A549 (cell line): ENCODE data around the gene CENPL. TPM values are rescaled to one million over a fixed set of nuclear protein-coding genes. Genes with fewer than 3 reads are reported as not detected.

Experiments used
- ATAC-seq, 2 experiments: fragments of 200-7000 bp in 1 of 2; fragments of >200 bp in 1 of 2; cut with Nextera tagmentation in 1 of 2; cut with Tn5 transposase in 1 of 2; 3 replicates each; pipeline versions ENCODE4 v1.8.0 to v1.9.1; 2018 to 2020; ENCODE audit warnings: mild to moderate bottlenecking in 1 of 2, moderate library complexity in 1 of 2
- CTCF ChIA-PET: fragments of 300-600 bp; sonication (Branson Sonifier 250); formaldehyde crosslinking; extraction: SDS; loops from one replicate; lab custom pipeline; 2021; ENCODE audit warnings: antibody characterized with exemption, inconsistent platforms; lab: Yijun Ruan, JAX
- POLR2A ChIA-PET: fragments of 350-600 bp; formaldehyde crosslinking; extraction: SDS; loops from one replicate; lab custom pipeline; 2021; ENCODE audit warnings: antibody characterized with exemption, inconsistent platforms; lab: Yijun Ruan, JAX
- DNase-seq, 2 experiments: peaks; one replicate each; pipeline versions ENCODE4 v3.0.0 to v3.0.0-alpha.2; 2011 to 2016; ENCODE audit warnings: low read depth in 1 of 2, low spot score in 1 of 2
- FAIRE-seq: peaks from 2 replicates; lab custom pipeline; 2011; peaks lifted over from hg19 to GRCh38; lab: Jason Lieb, UNC
- H3K27ac ChIP-seq, 2 experiments: fragments of >200 bp; sonication (Bioruptor Twin); formaldehyde crosslinking; 3 replicates each; pipeline ENCODE4 v1.5.1; 2016 to 2017
- H3K4me1 ChIP-seq: fragments of >200 bp; sonication (Bioruptor Twin); formaldehyde crosslinking; 3 replicates; pipeline ENCODE4 v1.6.1; 2016
- H3K4me2 ChIP-seq: fragments of >200 bp; sonication (Bioruptor Twin); formaldehyde crosslinking; 3 replicates; pipeline ENCODE4 v1.6.1; 2016
- H3K4me3 ChIP-seq: fragments of >200 bp; sonication (Bioruptor Twin); formaldehyde crosslinking; 3 replicates; pipeline ENCODE4 v1.5.1; 2016
- H3K9me3 ChIP-seq: fragments of >200 bp; sonication (Bioruptor Twin); formaldehyde crosslinking; 3 replicates; pipeline ENCODE4 v1.6.1; 2016
- BCL3 ChIP-seq: fragments of >200 bp; sonication (Bioruptor Twin); formaldehyde crosslinking; IDR thresholded peaks from 3 replicates; pipeline ENCODE4 v1.6.1; 2016
- BHLHE40 ChIP-seq: IDR thresholded peaks from 2 replicates; pipeline ENCODE4 v1.6.1; 2012; ENCODE audit warnings: low read depth, low read length, inconsistent platforms
- CBX2 ChIP-seq: fragments of 200-600 bp; sonication (generic); IDR thresholded peaks from 2 replicates; pipeline ENCODE4 v1.6.1; 2016; ENCODE audit warnings: low read depth, mild to moderate bottlenecking, borderline replicate concordance
- CBX8 ChIP-seq: fragments of 200-600 bp; sonication (generic); IDR thresholded peaks from 2 replicates; pipeline ENCODE4 v1.6.1; 2016
- CHD2 ChIP-seq: fragments of 150-350 bp; IDR thresholded peaks from 2 replicates; pipeline ENCODE4 v1.6.1; 2014; ENCODE audit warnings: low read length; ENCODE audit not compliant: partially characterized antibody
- CHD4 ChIP-seq: fragments of 200-600 bp; sonication (generic); IDR thresholded peaks from 2 replicates; pipeline ENCODE4 v1.6.1; 2016; ENCODE audit warnings: antibody characterized with exemption, mild to moderate bottlenecking, borderline replicate concordance
- EHF ChIP-seq: fragments of 250-450 bp; sonication (Bioruptor Pico); IDR thresholded peaks from 2 replicates; pipeline ENCODE4 v1.5.0; 2020; ENCODE audit warnings: mild to moderate bottlenecking
- EHMT2 ChIP-seq: fragments of 200-600 bp; sonication (generic); IDR thresholded peaks from 2 replicates; pipeline ENCODE4 v1.6.1; 2016; ENCODE audit warnings: antibody characterized with exemption, low read depth, mild to moderate bottlenecking, moderate library complexity
- FOSL2 ChIP-seq, 2 experiments: fragments of 450-650 bp in 1 of 2; fragments of >200 bp in 1 of 2; sonication (Bioruptor Twin) in 1 of 2; formaldehyde crosslinking; IDR thresholded peaks; 2 replicates each; pipeline versions ENCODE4 v1.5.0 to v1.6.1; 2016 to 2020; ENCODE audit warnings: mild to moderate bottlenecking in 1 of 2, moderate library complexity in 1 of 2
- FOXS1 ChIP-seq: fragments of 250-450 bp; sonication (Bioruptor Pico); IDR thresholded peaks from 2 replicates; pipeline ENCODE4 v1.5.0; 2020; ENCODE audit warnings: mild to moderate bottlenecking, moderate library complexity
- HDAC2 ChIP-seq: fragments of 200-600 bp; sonication (generic); IDR thresholded peaks from 2 replicates; pipeline ENCODE4 v1.6.1; 2016
- HES2 ChIP-seq: fragments of >200 bp; sonication (Bioruptor Twin); formaldehyde crosslinking; IDR thresholded peaks from 2 replicates; pipeline ENCODE4 v1.6.1; 2016
- HEYL ChIP-seq: fragments of 250-450 bp; sonication (Bioruptor Pico); IDR thresholded peaks from 2 replicates; pipeline ENCODE4 v1.8.0; 2021; ENCODE audit warnings: mild to moderate bottlenecking, moderate library complexity
- HOXB5 ChIP-seq: fragments of 250-450 bp; sonication (Bioruptor Pico); IDR thresholded peaks from 2 replicates; pipeline ENCODE4 v1.5.0; 2020; ENCODE audit warnings: mild to moderate bottlenecking, moderate library complexity
- JUNB ChIP-seq: fragments of >200 bp; sonication (Bioruptor Twin); formaldehyde crosslinking; IDR thresholded peaks from 2 replicates; pipeline ENCODE4 v1.6.1; 2016
- KDM5A ChIP-seq: fragments of 200-600 bp; sonication (generic); IDR thresholded peaks from 2 replicates; pipeline ENCODE4 v1.6.1; 2016; ENCODE audit warnings: antibody characterized with exemption, mild to moderate bottlenecking
- MAFK ChIP-seq: fragments of 450-650 bp; IDR thresholded peaks from 2 replicates; pipeline ENCODE4 v1.6.1; 2014; ENCODE audit not compliant: partially characterized antibody
- MAZ ChIP-seq: fragments of 150-350 bp; IDR thresholded peaks from 2 replicates; pipeline ENCODE4 v1.6.1; 2014; ENCODE audit warnings: antibody characterized with exemption, low read depth, low read length, borderline replicate concordance
- MYC ChIP-seq: IDR thresholded peaks from 2 replicates; pipeline ENCODE4 v1.6.1; 2012; ENCODE audit warnings: mild to moderate bottlenecking, inconsistent platforms, low read length, improper control_type of control experiment, borderline replicate concordance
- NPAS2 ChIP-seq: fragments of 250-450 bp; sonication (Bioruptor Pico); IDR thresholded peaks from 2 replicates; pipeline ENCODE4 v1.8.0; 2022; ENCODE audit warnings: mild to moderate bottlenecking, moderate library complexity, borderline replicate concordance
- NR3C1 ChIP-seq: fragments of >200 bp; sonication (Bioruptor Twin); formaldehyde crosslinking; IDR thresholded peaks from 3 replicates; pipeline ENCODE4 v1.6.1; 2017
- PBX3 ChIP-seq: IDR thresholded peaks from 2 replicates; pipeline ENCODE4 v1.6.1; 2012
- POLR2AphosphoS2 ChIP-seq: conservative IDR thresholded peaks from 2 replicates; pipeline ENCODE4 v1.6.1; 2012; ENCODE audit warnings: low read length, improper control_type of control experiment, inconsistent platforms
- RARB ChIP-seq: fragments of 250-450 bp; sonication (Bioruptor Pico); IDR thresholded peaks from 2 replicates; pipeline ENCODE4 v1.8.0; 2021; ENCODE audit warnings: mild to moderate bottlenecking, moderate library complexity
- RCOR1 ChIP-seq: fragments of 150-350 bp; IDR thresholded peaks from 2 replicates; pipeline ENCODE4 v1.6.1; 2014; ENCODE audit warnings: antibody characterized with exemption, low read length, low read depth
- REST ChIP-seq: fragments of 200-600 bp; sonication (generic); IDR thresholded peaks from 2 replicates; pipeline ENCODE4 v1.6.1; 2016; ENCODE audit warnings: antibody characterized with exemption, mild to moderate bottlenecking, moderate library complexity
- RFX5 ChIP-seq: fragments of 450-650 bp; IDR thresholded peaks from 2 replicates; pipeline ENCODE4 v1.7.1; 2014; ENCODE audit warnings: antibody characterized with exemption, mild to moderate bottlenecking, moderate library complexity
- SMC3 ChIP-seq: fragments of >200 bp; sonication (Bioruptor Twin); formaldehyde crosslinking; IDR thresholded peaks from 3 replicates; pipeline ENCODE4 v1.6.1; 2018; ENCODE audit warnings: inconsistent platforms
- SREBF2 ChIP-seq: fragments of 450-650 bp; IDR thresholded peaks from 2 replicates; pipeline ENCODE4 v1.6.1; 2014; ENCODE audit warnings: mild to moderate bottlenecking, moderate library complexity
- TFCP2L1 ChIP-seq: fragments of 250-450 bp; sonication (Bioruptor Pico); IDR thresholded peaks from 2 replicates; pipeline ENCODE4 v1.5.0; 2021; ENCODE audit warnings: mild to moderate bottlenecking
- TP53 ChIP-seq: fragments of 250-450 bp; sonication (Bioruptor Pico); IDR thresholded peaks from 2 replicates; pipeline ENCODE4 v1.5.0; 2021; ENCODE audit warnings: mild to moderate bottlenecking, moderate library complexity
- ZC3H11A ChIP-seq: fragments of 450-650 bp; IDR thresholded peaks from 2 replicates; pipeline ENCODE4 v1.6.1; 2014; ENCODE audit warnings: antibody characterized with exemption, mild to moderate bottlenecking
- ZNF302 ChIP-seq: fragments of 250-450 bp; sonication (Bioruptor Pico); IDR thresholded peaks from 2 replicates; pipeline ENCODE4 v1.9.0; 2021; ENCODE audit warnings: inconsistent platforms, mild to moderate bottlenecking, moderate library complexity
- WGBS: methylation state at CpG from one replicate; pipeline ENCODE4 v1.1.6; 2017; ENCODE audit errors: missing lambda C conversion rate; 5-methylcytosine and 5-hydroxymethylcytosine counted together
- polyA minus RNA-seq: library from RNA; depleted of rRNA, polyadenylated mRNA; stranded (reverse); fragments of >200 nt; gene quantifications from 2 replicates; pipeline ENCODE4 v1.2.3, GENCODE V29; 2011; rRNA and poly(A)+ RNA removed
- polyA plus RNA-seq, 4 experiments: library from polyadenylated mRNA; depleted of rRNA in 3 of 4; stranded (reverse); fragments of >200 nt; fragmentation: RNase III in 1 of 4; extraction: RNeasy Plus Mini Kit Qiagen cat#74134 plus additional on column Dnase treatment in 1 of 4; gene quantifications; 2 replicates in 3 of 4; 3 replicates in 1 of 4; pipeline ENCODE4 v1.2.3, GENCODE V29; 2011 to 2017
- TF ChIP-seq, protein P1 (sequence below): fragments of 450-650 bp; IDR thresholded peaks from 2 replicates; pipeline ENCODE4 v1.6.1; 2014; ENCODE audit warnings: antibody characterized with exemption

CENPL gene
- polyA plus RNA-seq (2011; rRNA removed) (15.6 and 20.2 TPM in 2 replicates), polyA plus RNA-seq (2017; fragmentation: RNase III; extraction: RNeasy Plus Mini Kit Qiagen cat#74134 plus additional on column Dnase treatment) (10.8 to 12.5 TPM (median 11.3 TPM) in 3 replicates), polyA minus RNA-seq (12.7 and 15.4 TPM in 2 replicates)
- polyA plus RNA-seq (2012; cell fraction: cytosol; rRNA removed), result 5.8 and 6.4 TPM in 2 replicates
- 2.6 and 3.2 TPM in 2 replicates for polyA plus RNA-seq (2012; cell fraction: nucleus; rRNA removed)

DNA sequence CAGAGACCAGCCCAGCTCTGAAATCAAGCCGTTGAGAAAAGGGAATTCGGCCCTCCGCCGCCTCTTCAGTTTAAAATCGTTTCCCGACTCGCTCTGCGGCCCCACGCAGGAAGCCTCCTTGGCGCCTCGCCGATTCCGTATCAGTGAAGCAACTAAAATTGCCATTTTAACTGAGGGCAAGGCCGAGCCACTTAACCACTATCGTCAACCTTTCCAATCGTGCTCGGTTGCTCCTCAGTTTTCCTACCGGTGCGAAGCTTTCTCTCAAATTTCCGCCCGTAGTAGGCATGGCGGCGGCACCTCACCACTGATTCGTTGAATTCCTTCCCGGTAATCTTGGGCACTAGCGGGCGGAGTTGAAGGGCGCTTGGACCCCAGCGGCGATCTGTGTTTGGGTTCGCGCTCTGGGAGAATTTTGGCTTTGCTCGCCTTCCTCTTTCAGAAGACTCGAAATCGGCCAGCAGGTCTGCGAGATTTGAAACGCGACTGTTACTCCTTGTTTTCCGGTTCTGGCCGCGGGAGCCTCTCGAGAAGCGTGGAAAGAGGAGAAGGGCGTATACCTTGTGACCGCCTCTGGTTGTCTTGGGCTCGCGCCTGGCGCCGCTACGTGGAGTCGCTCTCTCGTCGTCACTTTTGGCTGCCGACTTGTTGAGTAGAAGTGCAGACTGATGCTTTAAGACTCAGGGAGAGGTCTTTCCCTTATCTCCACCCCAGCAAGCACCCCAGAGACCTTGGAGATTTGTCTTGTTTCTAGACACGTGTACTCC lies at the start of gene CENPL, which contains the start of gene DARS2:
TSS of gene CENPL (minus strand) at position 569 of the 767 bp plus-strand sequence. CDS start 13,584 bp downstream, outside the sequence.
TSS of gene DARS2 (plus strand) at position 359 of the 767 bp plus-strand sequence. CDS start 557 bp downstream, outside the sequence.
- 2% methylated on average over 51 of the region's 55 CpGs for WGBS
- ATAC-seq, result peak; percentile 96
- CTCF ChIA-PET, result interaction anchor here (0.6 to 5.5 kb wide), 19 partner anchors 9 to 1081 kb away, joined by 3 to 48 read pairs (median 3); no protein-coding TSS in a partner anchor
- POLR2A ChIA-PET, result interaction anchor here (0.5 to 2.5 kb wide), 17 partner anchors 14 to 1082 kb away, joined by 3 to 26 read pairs (median 3); partner anchors contain the start of genes GAS5, KLHL20, PRDX6 and ZBTB37
- FAIRE-seq, result no peak
- Histone ChIP-seq H3K27ac (peak within 1 kb of the TSS; percentile 90 to 92), H3K4me3 (peak within 1 kb of the TSS; percentile 74), H3K4me1 (peaks cover 16% of the 10 kb centered on the region; the same call in 1 of the 3 replicates), H3K4me2 (peak within 1 kb of the TSS; percentile 93), H3K9me3 (no peaks in the 10 kb centered on the region)
- DNase-seq, result peak; percentile 91 to 98
- TF ChIP-seq REST (0 out of 2 replicates have a peak, but pooled peaks have one; percentile 50), NR3C1 (no peak), SMC3 (no peak), CBX2 (no peak), CBX8 (no peak), ZC3H11A (no peak), FOSL2 (IDR thresholded peaks at IDR 0.05) (no peak), FOSL2 (CRISPR knock-in tag; IDR thresholded peaks at IDR 0.05) (no peak; the same call in 1 of the 2 replicates), CHD4 (no peak), TFCP2L1 (CRISPR knock-in tag) (no peak), TP53 (0 out of 2 replicates have a peak, but pooled peaks have one; percentile 5), POLR2AphosphoS2 (no peak), ZNF302 (CRISPR knock-in tag) (no peak), HDAC2 (no peak), MAZ (no peak), BCL3 (peak; percentile 15; the same call in 2 of the 3 replicates), EHMT2 (no peak), RFX5 (no peak; the same call in 1 of the 2 replicates), HEYL (CRISPR knock-in tag) (no peak), KDM5A (peak; percentile 92), RARB (CRISPR knock-in tag) (no peak), NPAS2 (no peak), JUNB (no peak), CHD2 (peak; percentile 10), FOXS1 (CRISPR knock-in tag) (no peak), RCOR1 (no peak), MYC (no peak; the same call in 1 of the 2 replicates), MAFK (no peak), SREBF2 (no peak), EHF (no peak), HOXB5 (CRISPR knock-in tag) (no peak), HES2 (no peak), BHLHE40 (no peak), PBX3 (no peak)
- TF ChIP-seq, protein P1, sequence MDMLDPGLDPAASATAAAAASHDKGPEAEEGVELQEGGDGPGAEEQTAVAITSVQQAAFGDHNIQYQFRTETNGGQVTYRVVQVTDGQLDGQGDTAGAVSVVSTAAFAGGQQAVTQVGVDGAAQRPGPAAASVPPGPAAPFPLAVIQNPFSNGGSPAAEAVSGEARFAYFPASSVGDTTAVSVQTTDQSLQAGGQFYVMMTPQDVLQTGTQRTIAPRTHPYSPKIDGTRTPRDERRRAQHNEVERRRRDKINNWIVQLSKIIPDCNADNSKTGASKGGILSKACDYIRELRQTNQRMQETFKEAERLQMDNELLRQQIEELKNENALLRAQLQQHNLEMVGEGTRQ, result peak; percentile 22; the same call in 1 of the 2 replicates
